Lung (tissue), 12 donors: ENCODE data around the gene PSMB2. TPM values are rescaled to one million over a fixed set of nuclear protein-coding genes. Genes with fewer than 3 reads are reported as not detected.
A peak's percentile ranks its signal among the peaks of the same experiment; 100 is the strongest.

Experiments
- ATAC-seq: fragments of 200-7000 bp; cut with Tn5 transposase; one replicate; pipeline ENCODE4 v1.9.1; 2020; ENCODE audit warnings: moderate number of reproducible peaks; ENCODE audit not compliant: insufficient read depth, low FRiP score
- DNase-seq, 3 donors: peaks; one replicate each; pipeline ENCODE4 v3.0.0-alpha.2; 2013 to 2017
- H3K27ac ChIP-seq, 2 donors: one replicate each; pipeline ENCODE4 v1.5.1; 2013; ENCODE audit warnings: mild to moderate bottlenecking in 2 of 2, moderate library complexity in 2 of 2, control low read depth in 1 of 2, inconsistent platforms in 1 of 2, low read depth in 1 of 2, low read length in 1 of 2
- H3K27me3 ChIP-seq, 3 donors: one replicate each; pipeline ENCODE4 v1.5.1; 2013; ENCODE audit warnings: low read length in 2 of 3; ENCODE audit not compliant: control insufficient read depth in 3 of 3, insufficient read depth in 3 of 3
- H3K36me3 ChIP-seq, 4 donors: one replicate each; pipeline ENCODE4 v1.5.1; 2013; ENCODE audit warnings: low read length in 4 of 4, mild to moderate bottlenecking in 1 of 4, moderate library complexity in 1 of 4; ENCODE audit not compliant: control insufficient read depth in 4 of 4, insufficient read depth in 4 of 4
- H3K4me1 ChIP-seq, 5 donors: one replicate each; pipeline ENCODE4 v1.5.1; 2013; ENCODE audit warnings: low read length in 5 of 5, mild to moderate bottlenecking in 2 of 5, moderate library complexity in 1 of 5; ENCODE audit not compliant: control insufficient read depth in 5 of 5, insufficient read depth in 5 of 5
- H3K4me3 ChIP-seq: one replicate; pipeline ENCODE4 v1.5.1; 2013; ENCODE audit warnings: mild to moderate bottlenecking, control low read depth, moderate library complexity
- H3K9ac ChIP-seq, 2 donors: one replicate each; pipeline ENCODE4 v1.5.1; 2013; ENCODE audit warnings: low read length in 2 of 2, control low read depth in 1 of 2; ENCODE audit not compliant: insufficient read depth in 1 of 2
- H3K9me3 ChIP-seq, 4 donors: one replicate each; pipeline ENCODE4 v1.5.1; 2013; ENCODE audit warnings: low read length in 3 of 4, mild to moderate bottlenecking in 1 of 4, moderate library complexity in 1 of 4; ENCODE audit not compliant: control insufficient read depth in 4 of 4, insufficient read depth in 3 of 4
- WGBS, 2 donors: extraction: QIAGEN DNeasy Blood & Tissue Kit; methylation state at CpG; one replicate each; pipeline ENCODE4 v1.1.7; 2013; 5-methylcytosine and 5-hydroxymethylcytosine counted together
- polyA plus RNA-seq, 2 donors: library from polyadenylated mRNA; stranded (reverse); fragments of 200-250 nt; gene quantifications; one replicate each; pipeline ENCODE4 v1.2.1, GENCODE V29; 2013
- total RNA-seq, 2 donors: library from RNA; depleted of rRNA in 1 of 2; stranded (reverse); fragments of >200 nt in 1 of 2; gene quantifications; one replicate each; pipeline ENCODE4 v1.2.1, GENCODE V29; 2014 to 2021
- TF ChIP-seq, protein P1 (sequence below): IDR thresholded peaks from 2 replicates; pipeline ENCODE4 v1.5.1; 2012; ENCODE audit warnings: mild to moderate bottlenecking; ENCODE audit errors: control extremely low read depth, extremely low read depth
- donor health status: control.
- donor health status: control.
- donor health status: Bipolar disorder and iron deficiency.
- donor health status: healthy.
- donor health status: DM: yes; HTN: yes; CAD: no.

Gene PSMB2
- total and polyA plus RNA-seq, 4 donors = 32.0 to 59.2 (median 57.8) TPM

DNA sequence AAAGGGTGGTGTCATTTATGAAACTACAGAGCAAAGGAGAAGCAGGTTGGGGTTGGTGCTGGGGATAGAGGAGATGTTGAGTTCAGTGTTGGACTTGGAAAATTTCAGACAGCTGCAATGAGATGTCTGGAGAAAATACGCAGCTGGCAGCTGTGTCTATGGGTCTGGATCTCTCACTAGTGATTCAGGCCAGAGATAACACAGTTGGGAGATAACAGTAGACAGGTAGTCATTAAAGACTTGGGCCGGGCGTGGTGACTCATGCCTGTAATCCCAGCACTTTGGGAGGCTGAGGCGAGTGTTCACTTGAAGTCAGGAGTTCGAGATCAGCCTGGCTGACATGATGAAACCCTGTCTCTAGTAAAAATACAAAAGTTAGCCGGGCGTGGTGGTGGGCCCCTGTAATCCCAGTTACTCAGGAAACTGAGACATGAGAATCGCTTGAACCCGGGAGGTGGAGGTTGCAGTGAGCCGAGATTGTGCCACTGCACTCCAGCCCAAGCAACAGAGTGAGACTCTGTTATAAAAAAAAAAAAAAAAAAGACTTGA, 70.7 kb downstream of the PSMB2 start:
- Histone ChIP-seq H3K27me3 (peaks cover 0 to 42% (median 36%) of the 10 kb centered on the region in 3 donors), H3K36me3 (peaks cover 0 to 5% (median 2%) of the 10 kb centered on the region in 4 donors), H3K9me3 (peaks cover 0 to 6% (median 0%) of the 10 kb centered on the region in 4 donors), H3K4me3 (no peak overlapping the region), H3K9ac (no peak overlapping the region), H3K4me1 (peaks cover 0 to 20% (median 4%) of the 10 kb centered on the region in 5 donors), H3K27ac (no peak overlapping the region)
- TF ChIP-seq, protein P1, sequence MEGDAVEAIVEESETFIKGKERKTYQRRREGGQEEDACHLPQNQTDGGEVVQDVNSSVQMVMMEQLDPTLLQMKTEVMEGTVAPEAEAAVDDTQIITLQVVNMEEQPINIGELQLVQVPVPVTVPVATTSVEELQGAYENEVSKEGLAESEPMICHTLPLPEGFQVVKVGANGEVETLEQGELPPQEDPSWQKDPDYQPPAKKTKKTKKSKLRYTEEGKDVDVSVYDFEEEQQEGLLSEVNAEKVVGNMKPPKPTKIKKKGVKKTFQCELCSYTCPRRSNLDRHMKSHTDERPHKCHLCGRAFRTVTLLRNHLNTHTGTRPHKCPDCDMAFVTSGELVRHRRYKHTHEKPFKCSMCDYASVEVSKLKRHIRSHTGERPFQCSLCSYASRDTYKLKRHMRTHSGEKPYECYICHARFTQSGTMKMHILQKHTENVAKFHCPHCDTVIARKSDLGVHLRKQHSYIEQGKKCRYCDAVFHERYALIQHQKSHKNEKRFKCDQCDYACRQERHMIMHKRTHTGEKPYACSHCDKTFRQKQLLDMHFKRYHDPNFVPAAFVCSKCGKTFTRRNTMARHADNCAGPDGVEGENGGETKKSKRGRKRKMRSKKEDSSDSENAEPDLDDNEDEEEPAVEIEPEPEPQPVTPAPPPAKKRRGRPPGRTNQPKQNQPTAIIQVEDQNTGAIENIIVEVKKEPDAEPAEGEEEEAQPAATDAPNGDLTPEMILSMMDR = no peak
- DNase-seq (no peak), ATAC-seq (no peak)
- WGBS, 2 donors = 83 to 92% methylated on average over 10 of the region's 10 CpGs

DNA sequence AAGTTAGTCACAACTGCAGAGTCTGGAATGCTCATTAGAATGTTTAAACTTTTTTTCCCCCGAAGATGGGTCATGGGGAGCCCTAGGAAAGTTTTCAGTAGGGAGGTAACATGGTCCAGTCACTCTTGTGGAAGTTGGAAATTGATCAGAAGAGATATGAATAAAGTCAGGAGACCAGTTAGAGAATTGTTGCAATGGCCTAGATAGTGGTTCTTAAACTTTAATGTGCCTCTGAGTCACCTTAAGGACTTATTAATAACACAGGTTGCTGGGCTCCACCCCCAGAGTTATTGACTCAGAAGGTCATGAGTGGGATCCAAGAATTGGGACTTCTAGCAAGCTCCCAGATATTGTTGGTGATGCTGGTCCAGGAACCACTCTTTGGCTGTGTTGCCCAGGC, 71.4 kb downstream of the PSMB2 start:
- ATAC-seq = no peak
- DNase-seq = no peak
- peaks cover 0 to 5% (median 0%) of the 10 kb centered on the region in 4 donors for H3K9me3 ChIP-seq

DNA sequence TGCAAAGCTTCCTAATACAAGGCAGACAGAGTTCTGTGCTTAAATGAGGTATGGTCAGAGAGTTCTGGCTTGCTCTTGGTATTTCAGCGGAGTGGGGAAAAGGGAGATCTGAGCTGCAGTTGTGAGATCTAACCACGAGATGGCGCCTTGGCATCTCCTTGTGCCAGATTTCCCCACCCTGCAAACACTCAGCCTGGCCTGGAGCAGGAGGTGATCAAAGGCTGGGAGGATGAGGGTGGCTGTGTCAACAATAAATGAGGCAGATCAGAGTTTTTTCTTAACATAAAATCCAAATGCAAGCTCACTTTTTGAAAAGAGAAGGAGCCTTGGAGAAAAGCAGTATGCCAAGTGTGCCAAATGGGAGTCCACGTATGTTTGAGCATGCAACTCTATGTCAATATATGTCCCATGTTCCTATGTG, 72.3 kb downstream of the PSMB2 start:
- TF ChIP-seq, protein P1 = peak; percentile 84
- ATAC-seq = peak; percentile 34
- H3K27me3 ChIP-seq = peaks cover 0 to 30% (median 21%) of the 10 kb centered on the region in 3 donors
- peaks cover 0 to 10% (median 5%) of the 10 kb centered on the region in 4 donors for H3K36me3 ChIP-seq
- no peak overlapping the region for H3K9ac ChIP-seq
- no peak overlapping the region for H3K4me3 ChIP-seq
- H3K4me1 ChIP-seq = peaks cover 0 to 11% (median 0%) of the 10 kb centered on the region in 5 donors
- 18 to 23% methylated on average over 4 of the region's 4 CpGs for WGBS, 2 donors
- H3K27ac ChIP-seq = no peak overlapping the region
- DNase-seq = peak; percentile 81 to 82 (median 82)
- H3K9me3 ChIP-seq = no peaks in the 10 kb centered on the region

More for the DNA sequence above, 71.4 kb downstream of the PSMB2 start:
- no peak overlapping the region for H3K9ac ChIP-seq
- H3K27ac ChIP-seq = no peak overlapping the region
- peaks cover 0 to 8% (median 2%) of the 10 kb centered on the region in 4 donors for H3K36me3 ChIP-seq
- peaks cover 0 to 19% (median 0%) of the 10 kb centered on the region in 5 donors for H3K4me1 ChIP-seq
- 88 to 98% methylated on average over 1 of the region's 1 CpG for WGBS, 2 donors
- H3K27me3 ChIP-seq = peaks cover 0 to 37% (median 29%) of the 10 kb centered on the region in 3 donors
- no peak overlapping the region for H3K4me3 ChIP-seq
- TF ChIP-seq, protein P1 = no peak
